ENCODE results near the gene GRAMD4. TPM values are rescaled to one million over a fixed set of nuclear protein-coding genes. Genes with fewer than 3 reads are reported as not detected.

Gene GRAMD4
- total and polyA plus RNA-seq, 10 of the 15 experiments (the other 5 are each of a cell fraction or from before 2014, with no cell fraction given), result 0.21 to 45.5 (median 10.6) TPM

- Histone ChIP-seq H3K36me3 (ENCODE audit: control insufficient read depth in 2 of 2, insufficient read depth in 2 of 2, low read length in 1 of 2) (no peaks in the 10 kb centered on the region), H2AFZ (ENCODE audit: control insufficient read depth, low read depth, low read length) (no peak overlapping the region), H3K4me1 (ENCODE audit: control insufficient read depth, insufficient read depth, low read length) (peaks cover 24% of the 10 kb centered on the region), H3K4me2 (ENCODE audit: control insufficient read depth, insufficient read depth) (no peak overlapping the region), H3K4me3 (no peak overlapping the region), H3K9me3 (replicated peaks; ENCODE audit: control insufficient read depth, insufficient read depth, low read length) (no peaks in the 10 kb centered on the region), H3K27me3 (replicated peaks in 1 of 2; ENCODE audit: control insufficient read depth in 2 of 2, insufficient read depth in 2 of 2, low read length in 1 of 2) (no peaks in the 10 kb centered on the region), H3K9ac (ENCODE audit: control insufficient read depth, insufficient read depth, low read length) (no peak overlapping the region), H3K27ac (ENCODE audit: control insufficient read depth, insufficient read depth) (no peak overlapping the region), H3K79me2 (ENCODE audit: control insufficient read depth, insufficient read depth, low read length) (peaks cover 10% of the 10 kb centered on the region), H4K20me1 (ENCODE audit: control insufficient read depth, insufficient read depth) (no peaks in the 10 kb centered on the region)
- no TSS peak for BruUV-seq (replicated peaks)
- SMC1A ChIA-PET (ENCODE audit: uncharacterized antibody, unreplicated experiment), result interaction anchor here (0.5 kb wide), 1 partner anchor 146 kb away, joined by 3 read pairs; no protein-coding TSS in a partner anchor
- 79% methylated on average over 17 of the region's 17 CpGs for WGBS (ENCODE audit: insufficient coverage, insufficient replicate concordance, low lambda C conversion rate, missing lambda C conversion rate)
- TF ChIP-seq, protein P1, sequence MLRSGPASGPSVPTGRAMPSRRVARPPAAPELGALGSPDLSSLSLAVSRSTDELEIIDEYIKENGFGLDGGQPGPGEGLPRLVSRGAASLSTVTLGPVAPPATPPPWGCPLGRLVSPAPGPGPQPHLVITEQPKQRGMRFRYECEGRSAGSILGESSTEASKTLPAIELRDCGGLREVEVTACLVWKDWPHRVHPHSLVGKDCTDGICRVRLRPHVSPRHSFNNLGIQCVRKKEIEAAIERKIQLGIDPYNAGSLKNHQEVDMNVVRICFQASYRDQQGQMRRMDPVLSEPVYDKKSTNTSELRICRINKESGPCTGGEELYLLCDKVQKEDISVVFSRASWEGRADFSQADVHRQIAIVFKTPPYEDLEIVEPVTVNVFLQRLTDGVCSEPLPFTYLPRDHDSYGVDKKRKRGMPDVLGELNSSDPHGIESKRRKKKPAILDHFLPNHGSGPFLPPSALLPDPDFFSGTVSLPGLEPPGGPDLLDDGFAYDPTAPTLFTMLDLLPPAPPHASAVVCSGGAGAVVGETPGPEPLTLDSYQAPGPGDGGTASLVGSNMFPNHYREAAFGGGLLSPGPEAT (IDR thresholded peaks at IDR 0.05; ENCODE audit: low read depth), result no peak
- TF ChIP-seq NRF1 (conservative IDR thresholded peaks at IDR 0.05; ENCODE audit: low read depth, low read length) (no peak), ZNF622 (IDR thresholded peaks at IDR 0.05) (no peak), TCF3 (IDR thresholded peaks at IDR 0.05; ENCODE audit: borderline replicate concordance, insufficient read depth, low read depth, low read length) (no peak)
- DNase-seq (ENCODE audit: low read depth, low spot score), result no peak
- RAD21 ChIA-PET (ENCODE audit: unreplicated experiment), result no interaction called here
- POLR2A ChIA-PET, result no interaction called here
- ATAC-seq, result no peak
- CTCF ChIA-PET, result no interaction called here
- in situ Hi-C loops (cut with MboI) (no loop called here), intact Hi-C loops (cut with micrococcal nuclease; ENCODE audit: unreplicated experiment) (no loop called here)
- FAIRE-seq, result no peak
Observed at GRCh38 chr22:46609175-46609690, 11.0 kb upstream of the GRAMD4 start.

DNA sequence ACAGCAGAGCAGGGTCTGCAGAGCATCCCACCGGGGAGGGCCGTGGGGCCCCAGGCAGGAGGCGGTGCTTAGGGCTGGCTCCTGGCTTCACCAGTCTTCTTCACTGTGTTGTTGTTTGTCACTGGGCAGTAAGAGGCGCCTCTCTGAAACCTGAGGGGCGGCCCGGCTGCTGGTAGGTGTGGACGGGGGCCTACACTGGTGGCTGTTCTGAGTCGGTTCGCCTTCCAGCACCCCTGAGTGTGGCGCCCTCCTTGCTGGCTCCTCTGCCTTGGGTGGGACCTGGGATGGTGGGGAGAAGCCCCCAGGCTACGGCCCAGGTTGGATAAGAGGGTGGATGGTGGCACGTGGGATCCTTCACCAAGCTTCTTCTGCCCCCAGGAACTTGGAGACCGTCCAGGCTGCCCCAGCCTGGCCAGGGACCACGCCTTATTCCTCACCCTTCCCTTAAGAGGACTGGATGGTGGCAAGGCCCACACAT lies 10.4 kb upstream of the GRAMD4 start:
- 69% methylated on average over 14 of the region's 14 CpGs for WGBS (ENCODE audit: insufficient coverage, insufficient replicate concordance, low lambda C conversion rate, missing lambda C conversion rate)
- POLR2A ChIA-PET, result no interaction called here
- Histone ChIP-seq H3K4me3 (no peak overlapping the region), H3K27me3 (replicated peaks in 1 of 2; ENCODE audit: control insufficient read depth in 2 of 2, insufficient read depth in 2 of 2, low read length in 1 of 2) (no peaks in the 10 kb centered on the region), H3K9ac (ENCODE audit: control insufficient read depth, insufficient read depth, low read length) (no peak overlapping the region), H4K20me1 (ENCODE audit: control insufficient read depth, insufficient read depth) (no peaks in the 10 kb centered on the region), H3K4me2 (ENCODE audit: control insufficient read depth, insufficient read depth) (no peak overlapping the region), H3K36me3 (ENCODE audit: control insufficient read depth in 2 of 2, insufficient read depth in 2 of 2, low read length in 1 of 2) (no peaks in the 10 kb centered on the region), H3K79me2 (ENCODE audit: control insufficient read depth, insufficient read depth, low read length) (peaks cover 13% of the 10 kb centered on the region), H3K27ac (ENCODE audit: control insufficient read depth, insufficient read depth) (no peak overlapping the region), H3K4me1 (ENCODE audit: control insufficient read depth, insufficient read depth, low read length) (peaks cover 19% of the 10 kb centered on the region), H2AFZ (ENCODE audit: control insufficient read depth, low read depth, low read length) (no peak overlapping the region), H3K9me3 (replicated peaks; ENCODE audit: control insufficient read depth, insufficient read depth, low read length) (no peaks in the 10 kb centered on the region)
- in situ Hi-C loops (cut with MboI), result no loop called here
- FAIRE-seq, result no peak
- RAD21 ChIA-PET (ENCODE audit: unreplicated experiment), result no interaction called here
- ATAC-seq, result no peak
- no peak for TF ChIP-seq ZSCAN29 (IDR thresholded peaks at IDR 0.05)
- TF ChIP-seq NR2C2 (IDR thresholded peaks at IDR 0.05; ENCODE audit: borderline replicate concordance, control insufficient read depth, insufficient read length, low read depth), result no peak
- no peak for TF ChIP-seq IKZF2 (IDR thresholded peaks at IDR 0.05)
- TF ChIP-seq, protein P2, sequence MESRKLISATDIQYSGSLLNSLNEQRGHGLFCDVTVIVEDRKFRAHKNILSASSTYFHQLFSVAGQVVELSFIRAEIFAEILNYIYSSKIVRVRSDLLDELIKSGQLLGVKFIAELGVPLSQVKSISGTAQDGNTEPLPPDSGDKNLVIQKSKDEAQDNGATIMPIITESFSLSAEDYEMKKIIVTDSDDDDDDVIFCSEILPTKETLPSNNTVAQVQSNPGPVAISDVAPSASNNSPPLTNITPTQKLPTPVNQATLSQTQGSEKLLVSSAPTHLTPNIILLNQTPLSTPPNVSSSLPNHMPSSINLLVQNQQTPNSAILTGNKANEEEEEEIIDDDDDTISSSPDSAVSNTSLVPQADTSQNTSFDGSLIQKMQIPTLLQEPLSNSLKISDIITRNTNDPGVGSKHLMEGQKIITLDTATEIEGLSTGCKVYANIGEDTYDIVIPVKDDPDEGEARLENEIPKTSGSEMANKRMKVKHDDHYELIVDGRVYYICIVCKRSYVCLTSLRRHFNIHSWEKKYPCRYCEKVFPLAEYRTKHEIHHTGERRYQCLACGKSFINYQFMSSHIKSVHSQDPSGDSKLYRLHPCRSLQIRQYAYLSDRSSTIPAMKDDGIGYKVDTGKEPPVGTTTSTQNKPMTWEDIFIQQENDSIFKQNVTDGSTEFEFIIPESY (IDR thresholded peaks at IDR 0.05), result no peak
- BruUV-seq (replicated peaks), result no TSS peak
- CTCF ChIA-PET, result no interaction called here
- SMC1A ChIA-PET (ENCODE audit: uncharacterized antibody, unreplicated experiment), result no interaction called here
- no peak for DNase-seq (ENCODE audit: low read depth, low spot score)
- intact Hi-C loops (cut with micrococcal nuclease; ENCODE audit: unreplicated experiment), result loop anchor here (5.0 kb wide), 1 partner anchor 32 kb away; no protein-coding TSS in a partner anchor
